GM19239 (cell line): ENCODE measurements around the gene RNU1-1.
"Not testable (repeated sequence)": the region's sequence is repeated elsewhere in the genome, so short reads cannot be mapped to it uniquely, and the experiment has no call there.

Experiments used
- DNase-seq: peaks from one replicate; pipeline ENCODE4 v3.0.0; 2011; ENCODE audit warnings: low spot score; ENCODE audit not compliant: insufficient read length
- FAIRE-seq: peaks from 2 replicates; lab custom pipeline; 2011; peaks lifted over from hg19 to GRCh38; lab: Jason Lieb, UNC

Gene RNU1-1

GRCh38 chr1:16528338-16528737, 14.3 kb upstream of the RNU1-1 start:
- not testable (repeated sequence) for DNase-seq, FAIRE-seq

DNA sequence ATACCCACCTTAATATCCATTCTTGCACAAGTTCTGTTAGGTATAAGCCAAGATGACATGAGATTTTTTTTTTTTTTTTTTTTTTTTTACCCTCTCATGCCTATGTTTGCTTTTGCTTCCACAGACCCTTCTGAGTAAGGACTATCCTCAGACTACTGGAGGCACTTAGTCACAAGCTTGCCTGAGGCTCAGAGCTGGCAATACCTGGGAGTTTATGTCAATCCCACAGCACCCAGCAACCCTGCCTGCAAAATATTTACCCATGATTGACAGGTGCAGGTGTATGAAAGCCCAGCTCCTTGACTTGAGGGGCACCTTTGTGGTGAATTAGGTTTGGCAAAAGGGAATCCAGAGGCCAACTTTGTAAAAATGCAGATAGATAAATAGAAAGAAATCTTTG, 11.7 kb upstream of the RNU1-1 start:
- not testable (repeated sequence) for FAIRE-seq, DNase-seq

GRCh38 chr1:16521679-16522078, 7.6 kb upstream of the RNU1-1 start:
- DNase-seq, FAIRE-seq: not testable (repeated sequence)

DNA sequence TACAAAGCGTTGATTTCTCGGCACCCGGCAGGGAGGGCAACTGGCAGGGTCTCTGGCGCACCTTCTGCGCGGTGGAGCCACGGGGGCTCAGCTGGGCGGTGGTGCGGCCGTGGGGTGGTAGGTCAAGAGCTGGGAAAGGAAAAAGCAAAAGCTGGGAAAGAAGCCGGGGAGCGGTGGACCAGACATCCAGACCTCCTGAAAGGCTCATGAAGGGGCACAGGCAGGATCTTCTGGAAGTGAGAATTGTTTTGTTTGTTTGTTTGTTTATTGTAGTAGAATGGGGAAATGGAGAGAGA, 7.2 kb upstream of the RNU1-1 start:
- FAIRE-seq (no peak), DNase-seq (no peak)

DNA sequence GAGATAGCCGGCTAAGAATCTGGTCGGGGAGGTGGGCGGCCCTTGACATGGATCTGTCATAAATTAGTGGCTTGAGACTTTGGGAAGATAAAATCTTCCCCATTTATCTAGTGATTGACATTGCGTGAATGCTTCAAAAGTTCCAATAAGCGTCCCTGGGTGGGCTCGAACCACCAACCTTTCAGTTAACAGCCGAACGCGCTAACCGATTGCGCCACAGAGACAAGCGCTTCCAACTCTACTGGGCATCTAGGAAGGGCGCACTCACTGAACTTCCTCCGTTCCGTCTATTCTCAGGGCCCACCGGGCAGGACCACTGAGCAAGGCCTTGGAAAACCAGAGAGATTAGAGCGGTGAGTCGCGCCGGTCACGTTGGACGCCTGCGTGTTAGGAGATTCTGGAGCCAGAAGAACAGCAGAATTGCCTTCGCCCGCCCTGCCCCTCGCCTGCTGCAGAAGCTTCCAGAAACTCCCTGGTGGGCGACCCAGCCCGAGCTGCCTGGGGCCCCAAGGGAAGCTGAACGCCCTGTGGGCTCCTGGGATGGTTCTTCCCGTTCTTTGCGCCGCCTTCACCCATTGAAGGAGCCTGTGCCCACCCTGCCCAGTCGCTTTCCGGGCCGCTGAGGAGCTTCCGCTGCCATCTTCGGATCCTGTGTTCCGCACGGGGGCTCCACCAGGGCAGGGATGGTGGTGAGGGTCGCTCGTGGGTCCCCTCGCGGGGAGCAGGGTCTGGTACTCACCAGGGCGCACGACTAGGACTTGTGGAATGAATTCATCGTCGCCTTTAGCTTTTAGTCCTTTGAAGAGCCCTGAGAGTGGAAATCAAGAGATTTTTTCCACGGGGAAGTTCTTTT, 6.6 kb upstream of the RNU1-1 start:
- DNase-seq, FAIRE-seq: not testable (repeated sequence)

DNA sequence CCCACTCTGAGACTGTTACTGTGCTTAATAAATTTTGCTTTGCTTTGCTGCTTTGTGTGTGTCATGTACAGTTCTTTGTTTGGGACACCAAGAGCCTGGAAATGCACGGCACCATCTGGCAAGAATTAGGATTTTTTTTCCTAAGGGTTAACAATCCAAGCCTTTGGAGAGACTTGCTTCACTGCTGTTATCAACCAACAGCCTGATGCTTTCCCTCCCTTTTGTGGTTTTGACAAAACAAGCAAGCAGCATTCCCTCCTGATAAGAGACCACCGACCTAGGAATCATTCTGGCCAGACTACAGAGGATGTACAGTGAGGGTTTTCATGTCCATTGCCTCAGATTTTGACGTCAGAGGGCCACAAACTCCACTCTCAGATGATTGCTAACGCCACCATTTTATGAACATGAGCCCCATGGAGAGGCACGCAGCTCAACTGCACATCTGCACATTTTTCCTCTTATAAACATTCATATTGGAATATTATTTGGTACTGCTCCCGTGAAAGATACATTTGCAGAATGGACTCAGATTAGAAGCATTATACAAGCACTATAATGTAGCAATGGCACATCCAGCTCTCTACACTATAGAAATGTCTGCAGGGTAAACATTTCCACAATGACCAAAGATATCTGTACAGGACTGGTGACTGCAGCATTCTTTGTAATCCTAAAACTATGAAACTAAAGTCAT, 5.3 kb upstream of the RNU1-1 start:
- not testable (repeated sequence) for DNase-seq

GRCh38 chr1:16518913-16519254, 4.8 kb upstream of the RNU1-1 start:
- not testable (repeated sequence) for FAIRE-seq

More for the DNA sequence above, 5.3 kb upstream of the RNU1-1 start:
- FAIRE-seq = not testable (repeated sequence)

DNA sequence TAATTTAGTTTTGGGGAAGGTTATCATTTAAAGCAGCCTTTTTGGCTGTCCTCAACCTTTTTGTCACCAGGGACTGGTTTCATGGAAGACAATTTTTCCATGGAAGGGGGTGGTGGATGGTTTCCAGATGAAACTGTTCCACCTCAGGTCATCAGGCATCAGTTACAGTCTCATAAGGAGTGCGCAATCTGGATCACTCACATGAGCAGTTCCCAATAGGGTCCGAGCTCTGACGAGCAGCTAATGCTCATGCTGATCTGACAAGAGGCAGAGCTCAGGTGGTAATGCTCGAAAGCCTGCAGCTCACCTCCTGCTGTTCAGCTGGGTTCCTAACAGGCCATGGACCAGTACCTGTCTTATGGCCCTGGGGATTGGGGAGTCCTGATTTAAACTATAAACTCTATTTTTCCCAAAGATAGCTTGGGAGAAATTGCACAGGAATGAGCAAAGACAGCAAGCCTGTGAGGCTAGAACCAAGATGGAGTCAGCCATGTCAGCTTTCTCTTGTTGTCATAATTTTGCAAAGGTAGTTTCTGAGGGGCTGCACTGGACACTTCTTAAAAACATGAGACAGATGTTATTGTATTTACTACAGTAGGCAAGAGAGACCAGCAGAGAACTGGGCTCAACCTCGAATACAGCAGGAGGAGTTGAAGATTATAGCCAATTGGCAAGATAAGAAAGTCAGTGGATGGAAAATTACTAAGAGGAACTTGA, 2.8 kb upstream of the RNU1-1 start:
- not testable (repeated sequence) for DNase-seq, FAIRE-seq

More at GRCh38 chr1:16518913-16519254, 4.8 kb upstream of the RNU1-1 start:
- DNase-seq = not testable (repeated sequence)

DNA sequence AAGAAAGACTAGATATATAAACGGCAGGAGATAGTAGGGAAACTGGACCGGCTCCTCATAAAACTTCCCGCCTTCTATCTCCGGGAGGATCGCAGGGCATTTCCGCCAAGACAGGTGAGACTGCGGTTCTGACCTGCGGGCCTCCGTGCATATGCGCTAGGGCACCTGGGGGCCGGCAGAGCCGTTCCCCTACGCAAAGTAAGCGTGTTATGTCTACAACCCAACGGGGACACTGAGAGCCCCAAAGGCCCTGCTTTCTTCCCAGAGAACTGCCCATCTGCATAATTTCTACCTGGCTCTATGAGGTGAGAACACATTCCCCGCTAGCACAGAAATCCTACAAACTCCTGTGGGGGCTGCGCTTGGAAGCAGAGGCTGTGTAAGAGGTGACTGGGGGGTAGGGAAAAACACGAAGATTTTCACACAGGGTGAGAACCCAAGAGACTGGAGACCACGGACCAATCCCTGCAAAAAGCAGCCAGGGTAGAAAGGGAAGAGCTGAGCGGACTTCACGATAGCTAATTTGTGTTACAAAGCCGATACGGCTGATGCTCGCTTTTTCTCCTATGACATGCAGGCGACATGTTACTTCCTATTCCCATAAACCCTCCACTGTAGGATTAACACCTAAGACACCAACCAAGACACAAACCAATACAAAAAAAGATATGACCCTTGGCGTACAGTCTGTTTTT, 526 bp downstream of the RNU1-1 start:
- FAIRE-seq, DNase-seq: not testable (repeated sequence)

DNA sequence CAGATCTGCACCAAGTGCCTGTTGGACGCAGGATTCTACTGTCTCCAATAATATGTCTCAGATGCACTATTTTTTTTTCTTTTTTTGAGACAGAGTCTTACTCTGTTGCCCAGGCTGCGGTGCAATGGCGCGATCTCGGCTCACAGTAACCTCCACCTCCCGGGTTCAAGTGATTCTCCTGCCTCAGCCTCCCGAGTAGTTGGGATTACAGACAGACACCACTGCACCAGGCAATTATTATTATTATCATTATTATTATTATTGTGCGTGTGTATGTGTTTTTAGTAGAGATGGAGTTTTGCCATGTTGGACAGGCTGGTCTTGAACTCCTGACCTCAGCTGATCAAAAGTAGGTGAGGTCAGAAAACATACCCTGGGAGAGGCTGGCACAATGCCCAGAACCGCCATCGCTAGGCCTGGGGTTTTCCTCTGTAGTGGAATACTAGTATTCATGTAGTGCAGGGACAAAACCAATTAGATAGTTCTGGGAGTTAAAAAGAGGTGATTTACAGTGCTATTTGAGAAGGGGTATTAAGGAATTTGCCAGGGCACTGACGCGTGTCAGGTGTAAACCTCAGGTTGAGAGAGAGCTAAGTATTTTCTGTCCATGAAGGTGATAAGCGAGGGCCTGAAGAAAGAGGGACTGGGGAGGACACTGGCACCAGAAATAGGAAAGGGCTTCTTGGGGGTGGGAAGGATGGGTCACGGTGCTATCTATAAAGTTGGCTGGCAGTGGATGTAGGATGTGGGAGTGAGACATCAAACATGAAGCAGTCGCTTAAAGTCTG, 1.3 kb downstream of the RNU1-1 start:
- DNase-seq, FAIRE-seq: not testable (repeated sequence)

GRCh38 chr1:16511926-16512325, 2.2 kb downstream of the RNU1-1 start:
- DNase-seq, FAIRE-seq: not testable (repeated sequence)

GRCh38 chr1:16508861-16509445, 5.1 kb downstream of the RNU1-1 start:
- not testable (repeated sequence) for FAIRE-seq, DNase-seq

- FAIRE-seq, DNase-seq: not testable (repeated sequence)
Observed at GRCh38 chr1:16506364-16507136, 7.5 kb downstream of the RNU1-1 start.

- not testable (repeated sequence) for FAIRE-seq, DNase-seq
Observed at GRCh38 chr1:16505870-16506269, 8.2 kb downstream of the RNU1-1 start.

- DNase-seq (no peak), FAIRE-seq (no peak)
Observed at GRCh38 chr1:16503494-16503893, 10.6 kb downstream of the RNU1-1 start.

DNA sequence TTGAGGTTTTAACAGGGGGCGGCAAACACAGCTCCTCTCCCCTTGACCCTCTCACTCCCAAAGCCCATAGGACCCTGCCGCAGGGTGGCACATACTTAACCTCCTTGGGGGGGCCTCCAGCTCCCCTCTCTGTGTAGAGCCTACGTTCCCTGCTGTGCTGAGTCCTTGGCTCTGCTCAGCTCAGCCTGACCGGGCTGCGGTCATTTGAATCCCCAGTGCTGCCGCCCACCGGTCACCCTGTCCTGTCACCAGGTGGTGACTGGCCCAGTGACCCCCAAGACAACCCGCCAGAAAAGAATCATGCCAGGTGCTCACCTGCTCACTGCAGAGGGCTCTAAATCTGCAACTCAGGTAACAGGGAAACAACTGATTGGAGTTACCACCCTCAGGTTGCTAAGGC, 12.6 kb downstream of the RNU1-1 start:
- not testable (repeated sequence) for DNase-seq, FAIRE-seq

- FAIRE-seq, DNase-seq: not testable (repeated sequence)
Observed at GRCh38 chr1:16500975-16501374, 13.1 kb downstream of the RNU1-1 start.

GRCh38 chr1:16500466-16500865, 13.6 kb downstream of the RNU1-1 start:
- peak; percentile 75 for FAIRE-seq
- DNase-seq = not testable (repeated sequence)
